HG03432 (cell line): ENCODE measurements around the gene ATP5MC2.

Experiments used
- ATAC-seq: cut with Tn5 transposase; IDR thresholded peaks from one replicate; pipeline ENCODE4 v1.9.1; 2021; ENCODE audit warnings: mild to moderate bottlenecking, moderate library complexity; ENCODE audit not compliant: unreplicated experiment

Gene ATP5MC2

GRCh38 chr12:53616950-53617349, 58.9 kb downstream of the ATP5MC2 start:
- no peak for ATAC-seq
